HG02943 (cell line): ENCODE results near the gene FSIP1.

Source experiments
- ATAC-seq: cut with Tn5 transposase; IDR thresholded peaks from one replicate; pipeline ENCODE4 v1.9.1; 2021; ENCODE audit warnings: mild to moderate bottlenecking, low read depth, moderate library complexity; ENCODE audit not compliant: unreplicated experiment

Gene FSIP1

DNA sequence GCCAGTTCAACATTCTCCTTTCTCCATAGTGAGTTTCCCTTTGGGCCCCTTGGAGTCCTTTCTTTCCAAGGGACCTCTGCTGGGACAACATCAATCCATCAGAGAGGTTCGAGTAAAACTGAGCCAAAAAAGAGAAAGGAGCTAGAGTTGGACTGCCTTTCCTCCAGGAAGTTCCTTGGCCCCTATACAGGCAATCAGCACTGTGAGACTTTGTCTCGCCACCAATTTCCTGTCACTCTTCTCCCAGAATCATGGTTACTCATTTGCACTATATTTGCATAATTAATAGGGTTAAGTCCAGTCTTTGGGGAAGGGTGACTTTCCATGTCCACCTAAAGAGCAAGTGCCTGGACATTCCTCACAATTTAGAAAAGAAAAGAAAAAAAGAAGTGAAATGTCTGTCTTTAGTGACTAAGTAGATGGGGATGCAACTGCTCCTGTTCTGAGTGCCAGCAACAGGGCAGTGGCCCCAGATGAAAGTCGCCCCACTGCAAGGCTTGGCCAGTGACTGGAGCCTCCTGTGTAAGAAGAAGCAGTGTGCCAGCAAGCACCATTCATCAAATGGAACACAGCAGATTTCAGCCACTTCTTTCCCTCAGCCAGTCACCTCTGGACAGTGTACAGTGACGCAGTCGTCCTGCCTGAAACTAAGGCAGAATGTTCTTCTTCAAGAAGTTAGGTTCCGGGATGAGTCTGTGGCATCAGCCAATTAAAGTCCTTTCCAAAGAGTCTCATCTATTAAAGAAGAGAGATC lies 91.6 kb downstream of the FSIP1 start:
- ATAC-seq, result no peak

DNA sequence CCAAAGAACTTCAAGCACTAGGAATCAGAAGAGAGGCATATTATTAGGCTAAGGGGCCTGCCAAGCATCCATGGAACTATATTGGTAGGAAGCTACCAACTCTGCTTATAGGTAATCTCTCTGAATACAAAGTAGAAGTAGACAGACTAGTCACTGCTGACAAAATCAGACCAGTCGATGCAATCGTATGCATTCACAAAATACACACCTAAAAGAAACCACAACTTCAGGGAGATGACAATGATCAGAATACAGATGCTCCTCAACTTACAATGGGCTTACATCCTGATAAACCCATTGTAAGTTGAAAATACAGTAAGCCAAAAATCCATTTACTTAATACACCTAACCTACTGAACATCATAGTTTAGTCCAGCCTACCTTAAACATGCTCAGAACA lies 94.7 kb downstream of the FSIP1 start:
- ATAC-seq, result no peak

DNA sequence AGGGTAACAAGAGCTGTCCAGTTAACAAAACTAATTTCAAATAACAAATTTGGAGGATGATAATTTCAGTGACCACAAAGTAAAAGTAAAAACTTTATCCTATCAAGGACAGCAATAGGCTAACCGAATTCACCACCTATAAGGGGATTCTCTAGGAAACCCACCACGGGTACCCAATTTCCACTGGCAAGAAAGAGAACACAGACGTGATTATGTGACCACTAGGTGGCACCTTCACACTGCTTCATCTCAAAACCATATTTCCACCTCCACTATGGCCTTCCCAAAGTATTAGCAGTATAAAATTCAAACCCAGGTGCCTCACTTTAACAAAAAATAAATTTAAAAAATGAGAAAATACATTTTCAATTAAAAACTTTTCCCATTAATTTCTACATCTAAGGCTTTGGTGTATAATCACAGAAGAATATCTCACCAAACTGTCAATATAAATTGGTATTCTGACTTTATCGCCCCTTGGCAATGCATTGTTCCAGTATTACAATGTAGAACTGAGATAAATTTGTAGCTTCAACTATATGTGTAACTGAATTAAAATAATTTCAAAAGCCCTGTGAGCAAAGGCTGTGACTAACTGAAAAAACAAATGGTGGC lies 96.5 kb downstream of the FSIP1 start:
- ATAC-seq, result no peak

DNA sequence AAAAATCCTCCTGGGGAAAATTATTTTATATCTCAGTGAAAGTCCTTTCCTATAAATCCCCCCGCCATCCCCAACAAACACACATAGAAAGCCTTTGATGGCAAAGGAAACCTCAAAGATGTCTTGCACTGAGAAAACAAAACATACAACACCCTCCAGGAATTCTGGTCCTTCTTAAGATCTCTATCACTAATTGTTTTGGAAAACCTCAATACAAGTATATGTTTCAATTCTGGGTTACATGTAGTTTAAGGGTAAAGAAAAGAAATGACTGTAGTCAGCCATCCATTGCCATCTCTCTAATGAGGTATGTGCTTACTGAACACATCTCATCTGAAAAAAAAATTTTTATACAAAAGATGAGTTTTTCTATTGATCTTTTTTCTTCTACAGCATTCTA lies 97.3 kb downstream of the FSIP1 start:
- no peak for ATAC-seq

DNA sequence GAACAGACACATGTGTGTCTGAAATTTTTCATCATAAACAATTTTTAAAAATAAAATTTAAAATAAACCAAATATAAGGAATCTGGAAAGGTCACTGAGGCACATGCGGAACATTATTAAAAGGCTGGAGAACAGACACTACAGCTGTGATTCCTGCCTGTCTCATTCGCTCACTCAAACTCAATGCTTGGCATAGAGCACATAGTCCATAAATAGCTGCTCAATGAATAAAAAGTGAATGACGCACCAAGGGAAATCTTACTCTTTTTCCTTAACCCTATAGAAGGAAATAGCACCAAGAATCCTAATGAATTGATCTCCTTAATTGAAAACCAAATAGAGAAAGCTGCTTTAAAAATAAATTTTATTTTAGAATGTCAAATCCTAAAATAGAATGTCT lies 98.4 kb downstream of the FSIP1 start:
- ATAC-seq, result no peak

DNA sequence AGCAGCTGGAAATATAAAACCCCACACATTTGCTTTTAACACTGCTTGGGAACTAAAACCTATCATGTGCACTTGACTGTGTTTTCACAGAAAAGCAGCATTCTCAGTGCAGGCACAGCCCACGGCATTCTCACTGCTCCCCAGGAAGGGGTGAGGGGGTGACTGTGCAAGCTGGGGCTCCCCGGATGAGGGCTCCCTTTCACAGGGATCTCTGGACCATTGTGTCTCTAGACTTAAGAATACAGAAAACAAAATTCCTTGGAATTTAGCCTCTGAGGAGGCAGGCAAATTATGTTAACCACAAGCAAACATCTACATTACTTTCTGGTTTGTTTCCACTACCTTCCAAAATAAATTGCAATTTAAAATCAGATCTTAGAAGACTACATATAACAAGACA lies 100.3 kb downstream of the FSIP1 start:
- ATAC-seq, result no peak

DNA sequence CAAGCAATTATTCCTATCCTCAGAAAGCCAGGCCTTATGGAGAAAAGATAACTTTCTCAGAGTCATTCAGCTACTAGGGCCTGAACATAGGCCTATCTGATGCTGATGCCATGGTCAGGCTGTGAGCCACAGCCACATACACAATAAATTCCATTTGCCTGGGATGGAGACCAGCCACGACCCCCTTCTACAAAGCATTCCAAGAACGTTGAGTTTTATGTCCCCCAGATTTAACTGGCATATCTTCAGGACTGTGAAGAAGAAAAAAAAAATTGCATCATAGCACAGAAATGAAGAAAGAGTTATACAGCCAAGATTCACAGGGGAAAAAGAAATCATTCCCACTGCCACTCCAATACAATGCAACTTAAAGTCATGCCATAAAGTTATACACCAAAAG lies 101.8 kb downstream of the FSIP1 start:
- no peak for ATAC-seq

DNA sequence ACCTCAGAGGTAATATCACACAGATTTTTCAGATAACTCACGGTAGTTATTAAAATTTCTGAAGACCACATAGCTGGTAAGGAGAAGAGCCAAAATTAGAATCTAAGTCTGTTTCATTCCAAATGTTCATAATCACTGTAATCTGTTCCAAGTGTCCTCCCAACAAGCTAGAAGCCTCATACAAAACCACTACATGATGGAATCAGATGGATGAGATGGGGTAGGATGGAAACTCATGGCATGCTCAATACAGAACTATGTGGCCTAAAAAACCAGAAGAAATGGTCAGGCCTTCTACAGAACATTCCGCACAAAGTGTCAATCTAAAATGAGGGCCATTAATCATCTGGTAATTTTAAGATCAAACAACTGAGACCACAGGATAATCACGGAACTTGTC lies 110.0 kb downstream of the FSIP1 start:
- ATAC-seq, result no peak

DNA sequence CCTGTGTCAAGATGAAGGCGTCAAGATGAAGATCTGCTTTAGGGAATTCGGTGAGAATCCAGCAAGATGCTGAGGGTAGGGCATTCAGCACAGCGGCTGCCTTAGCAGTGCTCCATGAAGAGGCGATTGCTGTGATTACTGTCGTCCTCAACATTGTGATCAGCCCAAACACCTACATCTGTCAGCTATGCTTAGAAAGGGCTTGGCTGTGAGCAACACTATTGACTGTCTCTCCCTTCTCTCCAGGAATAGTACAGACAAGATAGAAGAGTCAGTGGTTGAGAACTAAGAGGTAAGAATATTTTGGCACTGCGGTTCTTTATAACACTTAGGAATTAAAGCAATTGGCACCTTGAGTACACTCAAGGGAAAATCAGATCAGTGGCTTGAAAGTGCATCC lies 110.5 kb downstream of the FSIP1 start:
- no peak for ATAC-seq

DNA sequence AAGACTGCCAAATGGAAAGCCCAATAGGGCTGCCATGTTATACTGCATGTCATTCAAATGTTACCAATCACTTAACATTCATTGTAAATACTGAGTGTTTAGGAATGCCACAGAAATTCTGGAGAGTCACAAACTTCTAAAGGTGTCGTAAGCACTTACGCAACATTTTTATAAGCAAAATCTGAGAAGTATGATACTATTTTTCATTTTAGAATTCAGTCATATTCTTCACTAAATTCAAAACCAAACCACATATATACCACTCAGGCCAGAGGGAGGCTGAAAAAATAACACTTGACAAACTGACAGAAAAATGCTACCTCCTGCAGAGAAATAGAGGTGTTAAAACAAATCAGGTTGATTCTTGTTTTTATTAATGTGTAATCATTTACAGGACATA lies 112.0 kb downstream of the FSIP1 start:
- no peak for ATAC-seq

DNA sequence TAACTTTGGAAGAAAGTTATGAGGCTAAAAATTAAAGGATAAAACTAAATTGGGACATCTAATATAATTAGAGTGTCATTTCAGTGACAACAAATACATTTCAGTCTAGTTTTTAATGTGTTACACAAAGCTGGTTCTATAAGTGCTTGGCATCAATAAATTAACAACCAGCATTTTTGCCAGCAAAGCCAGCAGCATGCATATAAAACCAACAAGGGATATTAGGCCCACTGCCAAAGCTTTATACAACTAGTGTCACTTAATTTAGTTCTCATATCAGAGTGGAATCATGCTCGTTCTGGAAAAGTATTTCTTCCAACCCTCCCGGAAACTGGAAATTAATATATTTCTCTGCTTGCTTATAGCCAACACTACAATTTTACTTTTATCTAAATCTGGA lies 113.0 kb downstream of the FSIP1 start:
- ATAC-seq, result no peak

DNA sequence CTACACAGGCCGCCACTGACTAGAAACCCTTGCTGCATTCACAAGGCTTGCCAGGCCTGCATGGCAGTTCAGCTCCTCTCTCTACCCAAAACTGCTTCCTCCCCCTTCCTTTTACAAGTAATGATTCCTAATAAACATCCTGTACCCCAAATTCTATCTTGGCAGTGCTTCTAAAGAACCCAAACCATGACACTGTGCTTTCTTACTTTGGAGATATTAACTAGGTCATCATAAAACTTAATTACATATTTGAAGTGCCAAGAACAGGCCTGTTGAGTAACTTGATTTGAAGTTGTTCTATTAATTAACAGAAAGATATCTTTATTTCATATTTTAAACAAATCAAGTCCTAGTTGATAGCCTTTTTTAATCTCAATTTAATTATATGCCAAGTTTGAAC lies 113.4 kb downstream of the FSIP1 start:
- no peak for ATAC-seq

DNA sequence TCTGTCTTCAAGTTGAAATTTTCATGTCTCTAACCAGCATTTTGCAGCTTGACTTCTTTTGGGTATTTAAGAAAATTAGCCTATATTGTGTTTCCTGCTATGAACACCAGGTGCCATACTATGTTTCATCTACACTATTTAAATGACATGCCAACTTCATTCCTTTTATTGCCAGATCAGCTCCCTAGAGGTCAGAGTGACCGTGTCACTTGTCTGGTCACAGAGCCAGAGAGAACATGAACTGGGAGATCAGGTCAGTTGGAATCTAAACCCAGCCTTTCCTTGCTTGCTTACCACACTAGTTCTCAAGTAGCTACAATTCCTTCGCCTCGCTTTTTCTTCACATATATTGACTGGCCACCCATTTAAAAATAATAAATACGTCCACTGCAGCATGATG lies 114.2 kb downstream of the FSIP1 start:
- ATAC-seq, result no peak

DNA sequence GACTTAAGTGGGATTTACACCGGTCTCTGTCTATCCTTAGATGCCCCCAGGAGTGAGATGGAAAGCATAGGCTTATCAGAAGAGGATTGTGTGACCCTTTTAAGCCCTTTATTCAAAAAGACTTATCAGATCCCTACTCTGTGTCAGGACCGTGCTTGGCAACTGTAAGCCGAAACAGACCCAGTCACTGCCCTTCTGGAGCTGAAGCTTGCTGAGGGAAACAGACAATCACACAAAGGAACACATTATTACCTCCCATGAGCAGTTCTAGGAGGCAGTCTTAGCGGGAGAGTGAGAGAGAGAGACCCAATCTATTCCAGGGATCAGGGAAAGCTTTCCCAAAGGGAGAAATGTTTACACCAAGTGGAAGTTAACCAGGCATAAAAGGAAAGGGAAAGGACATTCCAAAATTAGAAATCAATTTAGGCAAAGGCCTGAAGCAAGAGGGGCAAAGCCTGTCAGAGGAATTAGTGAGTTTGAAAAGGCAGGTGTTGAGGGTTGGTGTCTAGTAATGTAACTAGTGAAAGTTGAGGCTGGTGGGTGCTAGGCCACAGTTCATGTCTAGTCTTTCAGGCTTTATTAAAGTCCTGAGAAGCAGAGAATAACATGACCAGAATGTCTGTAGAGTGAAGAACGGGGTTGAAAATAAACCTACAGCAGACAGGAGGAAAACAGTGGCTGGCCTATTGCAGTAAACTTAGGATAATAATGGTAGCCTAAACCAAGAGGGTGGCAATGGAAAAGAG lies 115.1 kb downstream of the FSIP1 start:
- no peak for ATAC-seq

DNA sequence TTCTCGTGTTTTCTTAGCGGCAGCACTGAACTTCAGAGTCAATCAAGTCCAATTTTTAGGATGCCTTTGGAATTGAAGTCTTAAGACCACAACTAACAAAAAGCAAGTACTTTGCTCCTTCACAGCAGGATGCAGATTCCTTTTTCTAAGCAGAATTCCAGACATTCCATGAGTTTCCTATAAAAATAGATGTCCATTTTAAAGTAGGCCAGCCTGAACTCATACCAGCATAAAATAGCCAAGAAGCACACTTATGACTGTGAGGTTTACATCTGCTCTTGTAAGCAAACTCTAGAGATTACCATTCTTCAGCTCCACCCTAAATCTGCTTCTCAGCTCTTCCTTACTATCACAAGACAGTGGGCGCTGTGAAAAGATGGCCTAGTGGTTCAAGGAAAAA lies 116.0 kb downstream of the FSIP1 start:
- ATAC-seq, result no peak

DNA sequence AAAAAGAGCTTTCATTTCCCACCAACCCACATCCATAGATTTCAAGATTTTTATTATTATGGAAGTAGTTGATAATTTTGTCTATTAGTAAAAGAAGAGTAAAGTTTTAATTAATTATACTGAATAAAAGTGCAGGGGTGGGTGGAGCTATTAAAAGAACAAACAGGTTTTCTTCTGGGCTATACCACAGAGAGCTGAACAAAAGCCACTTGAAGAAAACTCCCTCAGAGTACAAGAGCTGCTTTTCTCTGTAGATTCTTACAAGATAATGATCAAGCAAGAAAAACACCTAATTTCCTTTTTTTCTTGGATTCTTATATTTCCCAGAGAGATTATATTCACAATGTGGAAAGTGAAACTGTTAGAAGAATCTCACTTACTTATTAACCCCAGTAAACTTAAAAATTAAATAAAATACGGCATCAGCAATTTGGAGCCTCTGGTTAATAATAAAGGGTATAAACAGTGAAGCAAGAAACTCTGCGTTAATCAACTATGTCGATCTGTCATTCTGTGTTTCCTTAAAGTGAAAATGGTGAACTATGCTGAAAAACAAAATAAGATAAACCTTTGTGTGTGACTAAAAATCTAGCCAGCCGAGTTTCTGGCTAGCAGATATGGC lies 116.9 kb downstream of the FSIP1 start:
- ATAC-seq, result no peak

DNA sequence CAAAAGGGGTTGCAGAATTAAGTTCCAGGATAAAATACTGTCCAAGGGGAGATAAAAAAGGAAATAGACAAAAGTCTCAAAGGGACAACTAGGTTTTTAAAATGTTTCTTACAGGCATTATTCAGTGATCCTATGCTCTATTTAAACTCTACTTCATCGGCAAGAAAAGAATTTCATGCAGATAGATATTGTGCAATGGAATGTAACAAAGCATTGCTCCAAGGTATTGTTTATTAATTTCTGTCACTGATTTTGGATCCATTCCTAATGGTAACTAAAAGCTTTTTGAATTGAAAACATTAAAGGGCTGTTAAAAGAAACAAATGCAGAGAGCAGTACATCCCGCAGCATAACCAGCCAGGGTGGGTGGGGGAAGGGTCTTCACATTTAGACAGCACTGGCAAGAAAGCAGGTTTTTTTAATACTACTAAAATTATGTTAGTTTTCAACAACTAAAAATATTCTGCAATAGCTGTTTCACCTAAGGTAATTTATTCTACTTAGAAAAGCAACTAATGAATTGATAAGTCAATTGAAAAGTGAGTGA lies 118.9 kb downstream of the FSIP1 start:
- no peak for ATAC-seq

DNA sequence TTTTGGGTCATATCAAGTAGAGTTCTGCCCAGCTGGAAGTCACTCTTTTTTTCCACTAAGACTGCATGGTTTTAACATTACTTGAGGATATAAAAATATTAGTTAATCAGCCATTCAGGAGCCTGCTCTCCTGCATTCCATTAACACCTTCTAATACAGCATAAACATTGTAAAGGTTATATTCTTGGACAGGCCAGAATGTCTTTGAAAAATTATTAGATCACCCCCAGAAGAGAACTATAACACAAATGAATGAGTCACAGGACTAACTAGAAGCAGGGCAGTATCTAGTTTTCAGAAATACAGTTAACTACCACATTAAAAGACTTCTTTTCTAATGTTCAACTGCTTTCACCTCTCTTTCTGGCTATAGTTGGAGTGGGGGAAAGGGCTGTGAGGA lies 120.9 kb downstream of the FSIP1 start:
- ATAC-seq, result no peak

DNA sequence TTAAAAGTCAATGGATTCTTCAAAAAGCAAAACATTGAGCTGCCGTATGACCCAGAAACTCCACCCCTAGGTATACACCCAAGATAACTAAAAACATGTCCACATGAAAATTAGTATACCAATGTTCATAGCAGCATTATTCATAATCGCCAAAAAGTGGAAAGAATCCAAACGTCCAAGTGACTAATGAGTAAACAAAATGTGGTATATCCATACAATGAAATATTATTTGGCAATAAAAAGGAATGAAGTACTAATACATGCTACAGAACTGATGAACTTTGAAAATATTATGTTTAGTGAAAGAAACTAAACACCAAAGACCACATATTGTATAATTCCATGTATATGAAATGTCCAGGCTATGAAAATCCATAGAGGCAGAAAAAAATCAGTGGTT lies 123.9 kb downstream of the FSIP1 start:
- ATAC-seq, result no peak

DNA sequence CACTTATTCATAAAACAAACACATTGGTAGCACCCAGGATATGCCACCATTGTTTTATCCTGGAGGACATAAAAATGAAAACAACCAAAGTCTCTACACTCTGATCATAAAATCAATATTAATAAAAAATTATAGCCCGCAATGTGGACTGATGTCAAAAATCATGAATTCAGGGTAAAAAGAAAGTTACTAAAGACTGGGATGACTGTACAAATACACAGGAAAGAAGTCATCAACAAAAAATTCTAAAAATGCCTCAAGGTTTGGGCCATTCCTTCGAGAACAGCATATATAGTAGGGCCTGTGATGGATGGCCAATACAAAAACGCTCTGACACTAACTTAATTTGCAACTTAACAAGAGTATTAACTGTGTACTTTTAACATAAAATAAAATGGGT lies 125.0 kb downstream of the FSIP1 start:
- ATAC-seq, result no peak

DNA sequence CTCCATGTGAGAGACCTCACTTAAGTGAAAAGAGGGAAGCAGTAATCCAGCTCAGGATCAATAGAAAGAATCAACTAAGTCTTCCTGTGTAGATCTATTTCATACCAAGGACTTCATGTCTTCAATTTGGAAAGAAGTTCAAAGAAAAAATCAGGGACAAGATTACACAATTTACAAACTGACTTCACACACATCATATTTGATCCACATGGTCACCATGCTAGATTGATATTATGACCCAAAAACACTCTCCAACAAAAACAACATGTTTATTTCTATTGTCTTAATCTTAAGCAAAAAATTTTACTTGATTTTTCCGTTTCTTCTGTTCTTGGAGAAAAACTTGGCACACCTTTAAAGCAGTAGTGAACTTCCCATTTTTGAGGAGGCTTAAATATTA lies 125.5 kb downstream of the FSIP1 start:
- no peak for ATAC-seq
